GM19468 (cell line): Measurements from ENCODE around the gene ST6GALNAC3.
"Not testable (repeated sequence)": the region's sequence is repeated elsewhere in the genome, so short reads cannot be mapped to it uniquely, and the experiment has no call there.

Source experiments
- ATAC-seq: cut with Tn5 transposase; IDR thresholded peaks from one replicate; pipeline ENCODE4 v1.9.1; 2021; ENCODE audit warnings: mild to moderate bottlenecking, moderate library complexity, moderate number of reproducible peaks; ENCODE audit not compliant: unreplicated experiment; ENCODE audit errors: extremely low read depth

ST6GALNAC3 gene

DNA sequence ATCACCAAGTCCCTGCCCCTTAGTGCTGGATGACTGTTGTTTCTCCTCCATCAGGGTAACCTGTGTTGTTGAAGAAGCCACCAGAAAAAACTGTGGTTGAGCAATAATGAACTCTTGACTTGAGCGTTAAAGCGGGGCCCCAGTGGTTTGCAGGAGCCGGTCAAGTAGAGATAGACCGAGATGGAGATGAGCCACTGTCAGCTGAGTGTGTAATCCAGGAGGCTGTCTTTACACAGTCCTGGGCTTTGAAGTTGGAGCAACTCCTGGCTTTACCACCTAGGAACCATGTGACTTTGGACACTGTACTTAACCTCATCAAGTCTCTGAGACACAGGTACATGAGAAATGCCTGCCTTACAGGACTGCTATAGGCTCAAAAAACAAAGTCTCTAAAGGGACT, 158.1 kb downstream of the ST6GALNAC3 start:
- no peak for ATAC-seq

DNA sequence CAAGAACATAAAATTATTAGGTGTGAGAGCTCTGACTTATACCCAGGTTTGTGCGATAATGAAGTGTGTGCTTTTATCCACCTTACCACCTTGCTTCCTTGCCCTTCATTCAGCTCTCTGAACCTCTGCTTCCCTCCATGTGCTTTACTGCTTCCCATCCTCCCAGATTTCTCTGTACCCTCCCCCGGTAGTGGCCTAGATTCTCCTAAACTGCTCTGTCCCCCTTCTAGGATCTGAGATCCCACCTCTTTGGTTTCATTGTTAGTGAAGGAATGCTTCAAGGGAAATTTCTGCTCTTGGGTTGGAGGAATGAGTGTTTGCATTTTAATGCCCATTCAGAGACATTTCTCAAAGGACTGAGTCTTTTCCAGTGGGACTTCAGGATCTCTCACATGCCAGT, 159.5 kb downstream of the ST6GALNAC3 start:
- ATAC-seq = no peak

- ATAC-seq = no peak
Measured at GRCh38 chr1:76237211-76237610, 162.7 kb downstream of the ST6GALNAC3 start.

DNA sequence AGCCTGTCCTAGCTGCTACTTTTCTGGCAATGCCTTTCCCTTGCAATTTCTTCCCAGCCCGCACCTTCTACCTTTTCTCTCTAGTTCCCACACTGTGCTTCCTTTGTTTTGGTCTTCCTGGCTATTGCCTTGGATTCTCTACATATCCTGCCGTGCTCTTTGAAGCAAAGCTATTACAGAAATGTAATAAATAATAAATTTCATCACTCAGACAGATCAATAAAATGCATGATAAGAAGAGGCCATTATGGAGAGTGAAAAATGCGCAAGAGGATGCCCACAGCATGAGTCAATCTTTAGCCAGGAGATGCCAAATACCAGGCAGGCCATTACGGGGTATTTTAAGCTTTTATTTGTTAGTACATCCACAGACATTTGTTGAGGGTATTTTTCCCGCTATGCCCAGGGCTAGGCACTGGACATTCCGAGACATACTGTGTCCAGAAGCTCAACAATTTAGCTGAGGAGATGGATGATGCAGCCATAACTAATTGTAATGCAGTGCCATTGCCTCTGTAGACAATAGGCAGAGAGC, 163.6 kb downstream of the ST6GALNAC3 start:
- ATAC-seq = no peak

DNA sequence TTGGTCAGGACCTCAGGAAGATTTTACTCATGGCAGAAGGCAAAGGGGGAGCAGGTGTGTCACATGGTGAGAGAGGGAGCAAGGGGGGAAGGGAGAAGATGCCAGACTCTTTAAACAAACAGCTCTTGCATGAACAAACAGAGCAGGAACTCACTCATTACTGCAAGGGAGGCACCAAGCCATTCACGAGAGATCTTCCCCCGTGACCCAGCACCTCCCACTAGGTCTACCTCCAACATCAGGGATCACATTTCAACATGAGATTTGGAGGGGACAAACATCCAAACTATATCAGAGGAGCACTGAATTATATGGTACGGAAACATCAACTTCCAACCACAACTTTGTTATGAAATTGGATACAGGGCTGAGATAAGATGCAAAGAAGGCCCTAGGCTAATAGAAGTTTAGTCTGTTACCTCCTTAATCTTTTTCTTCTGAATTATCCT, 164.9 kb downstream of the ST6GALNAC3 start:
- no peak for ATAC-seq

DNA sequence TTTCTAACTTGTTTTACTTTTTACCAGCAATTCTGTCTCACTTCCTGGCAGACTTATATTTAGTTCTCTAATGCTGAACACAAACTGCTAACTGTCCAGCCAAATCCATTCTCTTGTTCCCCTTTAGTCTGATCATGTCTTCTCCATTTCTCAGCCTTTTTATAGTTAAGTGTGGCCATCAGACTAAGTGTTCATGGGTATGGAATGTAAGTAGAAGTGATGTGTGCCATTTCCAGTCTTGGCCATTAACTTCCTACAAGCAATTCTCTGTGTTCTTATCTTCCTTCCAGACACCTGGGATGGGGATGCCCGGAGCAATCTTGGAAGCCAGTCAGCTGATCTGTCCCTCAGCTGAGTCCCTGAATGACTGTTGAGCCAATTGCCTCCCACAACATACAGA, 165.8 kb downstream of the ST6GALNAC3 start:
- no peak for ATAC-seq

GRCh38 chr1:76242587-76242986, 168.0 kb downstream of the ST6GALNAC3 start:
- not testable (repeated sequence) for ATAC-seq

GRCh38 chr1:76247261-76247852, 172.8 kb downstream of the ST6GALNAC3 start:
- ATAC-seq = no peak

DNA sequence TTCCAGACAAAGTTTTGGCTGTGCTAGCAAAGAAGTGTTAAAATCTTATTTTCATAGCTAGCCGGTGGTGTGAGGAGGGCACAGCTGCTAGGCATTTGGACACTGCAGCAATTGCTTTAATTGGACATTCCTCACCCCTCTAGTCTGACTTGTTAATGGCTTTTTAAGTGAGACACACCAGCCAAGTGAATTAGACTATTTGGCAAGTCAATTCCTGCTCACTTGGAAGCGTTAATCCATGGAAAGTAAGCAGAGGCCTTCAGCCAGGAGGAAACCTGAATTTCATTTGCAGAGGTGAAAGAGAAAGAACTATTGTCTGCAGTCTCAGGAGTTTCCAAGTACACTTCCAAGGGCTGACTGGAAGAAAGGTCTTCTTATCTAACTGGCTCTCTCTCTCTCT, 175.7 kb downstream of the ST6GALNAC3 start:
- no peak for ATAC-seq

DNA sequence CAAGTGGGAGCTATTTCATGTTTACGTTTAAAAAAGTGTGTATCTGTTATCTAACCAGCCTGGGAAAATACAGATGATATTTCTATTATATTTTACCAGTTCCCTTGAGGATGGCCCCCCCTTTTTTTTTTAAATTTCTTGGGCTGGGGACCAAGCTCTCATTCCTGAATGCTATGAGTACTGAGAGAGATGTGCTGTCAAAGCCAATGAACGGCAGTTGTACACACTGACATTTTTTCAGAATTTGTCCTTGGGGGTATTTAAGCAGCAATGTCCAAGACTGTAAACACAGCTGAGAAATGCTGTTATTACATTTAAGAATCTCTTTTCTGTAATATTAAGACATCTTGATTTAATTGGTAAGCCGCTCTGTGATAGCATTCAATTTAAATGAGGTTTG, 177.9 kb downstream of the ST6GALNAC3 start:
- no peak for ATAC-seq

- ATAC-seq = no peak
Measured at GRCh38 chr1:76254104-76255030, 179.8 kb downstream of the ST6GALNAC3 start.

DNA sequence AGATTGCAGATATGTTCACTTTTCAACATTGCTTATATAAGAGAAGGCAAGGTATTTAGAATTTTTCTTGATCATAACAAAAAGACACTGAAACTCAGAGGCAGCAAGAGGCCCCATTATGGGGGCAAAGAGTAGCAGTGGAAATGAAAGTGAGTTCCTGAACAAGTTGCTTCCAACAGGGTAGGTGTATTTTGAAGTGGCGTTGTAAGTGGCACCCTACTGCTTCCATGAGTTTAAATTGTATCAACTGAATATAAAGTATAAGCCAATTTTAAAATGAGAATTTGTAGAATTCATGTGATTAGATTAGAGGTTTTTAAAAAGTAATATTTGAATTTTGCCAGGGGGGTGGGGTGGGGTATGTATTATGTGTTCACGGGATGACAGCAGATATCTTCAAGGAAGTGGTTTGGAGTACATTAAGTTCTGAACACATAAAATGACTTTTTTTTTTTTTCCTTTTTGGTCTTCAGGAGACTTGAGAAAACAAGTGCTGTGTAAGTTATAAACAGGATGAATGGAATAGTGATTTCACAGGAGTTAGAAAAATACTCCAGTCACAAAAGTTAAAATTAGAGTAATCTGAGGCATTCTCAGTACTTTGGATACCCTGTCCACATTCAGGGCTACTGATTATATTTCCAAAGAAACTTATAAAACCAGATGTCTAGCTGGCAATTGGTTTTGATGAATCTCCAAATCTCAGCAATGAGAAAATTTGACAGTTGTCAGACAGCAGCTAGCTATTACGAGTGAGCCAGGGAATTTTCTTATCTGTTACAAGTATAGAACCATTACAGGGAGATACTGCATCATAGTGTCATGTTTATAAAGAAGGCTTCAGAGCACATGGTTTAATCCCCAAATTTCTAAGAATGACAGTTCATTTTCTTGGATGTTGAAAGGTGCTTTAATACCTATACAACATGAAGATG, 182.0 kb downstream of the ST6GALNAC3 start:
- no peak for ATAC-seq

DNA sequence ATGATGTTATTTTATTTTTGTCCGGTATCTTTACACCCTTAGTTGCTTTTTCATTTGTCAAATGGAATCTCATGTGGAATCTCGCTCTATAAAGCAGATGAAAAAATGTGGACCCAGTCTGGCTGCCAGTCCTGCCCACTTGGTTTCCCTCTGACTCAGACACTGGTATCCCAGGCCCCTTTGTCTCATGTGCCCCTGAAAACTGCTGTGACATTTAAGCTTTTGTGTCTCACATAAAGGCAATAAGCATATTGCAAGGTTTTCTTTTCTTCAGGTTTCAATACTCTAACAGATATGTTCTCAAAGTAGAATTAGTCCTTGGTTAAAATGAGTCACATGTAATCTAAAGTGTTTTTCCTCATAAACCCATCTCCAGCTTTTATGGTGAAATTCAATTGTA, 183.3 kb downstream of the ST6GALNAC3 start:
- no peak for ATAC-seq

GRCh38 chr1:76259270-76259669, 184.7 kb downstream of the ST6GALNAC3 start:
- ATAC-seq = no peak

GRCh38 chr1:76260279-76260678, 185.7 kb downstream of the ST6GALNAC3 start:
- ATAC-seq = no peak

DNA sequence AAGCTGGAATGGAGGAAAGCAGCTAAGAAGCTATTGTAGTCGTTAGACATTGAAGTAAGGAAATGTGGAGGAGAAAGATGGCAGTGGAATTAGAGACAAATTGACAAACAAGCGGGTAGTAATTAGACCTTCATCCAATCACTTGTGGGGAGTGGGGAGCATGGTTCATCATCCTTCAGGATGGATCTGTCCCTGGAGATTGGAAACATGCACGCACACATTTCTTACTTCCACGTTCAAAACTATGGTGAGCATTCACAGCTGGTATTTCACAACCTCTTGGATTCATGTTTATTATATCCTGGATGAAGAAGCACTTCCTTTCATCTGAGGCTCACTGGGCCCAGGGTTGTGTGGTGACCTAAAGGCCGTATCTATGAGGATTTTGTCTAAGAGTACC, 188.1 kb downstream of the ST6GALNAC3 start:
- no peak for ATAC-seq

- ATAC-seq = no peak
Measured at GRCh38 chr1:76264642-76265041, 190.1 kb downstream of the ST6GALNAC3 start.

DNA sequence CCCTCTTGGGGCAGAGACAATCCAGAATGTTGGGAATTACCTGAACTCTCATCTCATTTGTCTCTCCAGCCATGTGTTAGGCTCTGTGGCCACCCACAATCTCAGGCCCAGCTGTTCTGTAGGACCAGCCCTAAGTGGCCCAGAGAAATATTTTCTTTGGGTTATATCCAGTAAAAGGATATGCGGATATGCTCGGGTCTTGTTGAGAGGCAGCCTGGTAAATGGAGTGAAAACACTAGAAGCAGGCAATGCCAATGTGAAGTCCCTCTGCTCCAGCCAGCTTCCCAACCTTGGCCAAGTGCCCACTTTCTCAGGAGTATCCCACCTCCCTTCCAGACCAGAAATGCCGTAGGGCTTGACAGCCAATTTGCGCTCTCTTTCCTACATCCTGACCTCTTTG, 192.2 kb downstream of the ST6GALNAC3 start:
- ATAC-seq = no peak

- no peak for ATAC-seq
Measured at GRCh38 chr1:76267631-76268030, 193.1 kb downstream of the ST6GALNAC3 start.

DNA sequence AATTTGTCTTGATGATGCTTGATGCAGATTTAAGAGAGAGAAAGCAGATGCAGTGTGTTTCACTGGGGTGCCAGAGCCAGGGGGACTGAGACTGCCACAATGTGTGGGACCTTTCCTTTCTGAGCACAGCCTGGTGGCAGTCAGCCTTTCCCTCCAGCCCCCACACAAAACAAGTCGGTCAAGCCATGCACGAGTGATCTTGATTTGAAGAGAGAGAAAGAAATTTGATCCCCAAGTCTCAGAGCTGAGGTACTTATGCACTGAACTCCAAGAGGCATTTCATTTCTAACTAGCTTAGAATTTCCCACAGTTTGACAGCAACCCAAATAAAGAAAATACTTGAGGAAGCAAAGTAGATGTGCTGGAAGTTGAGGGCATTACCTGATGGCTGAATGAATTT, 193.8 kb downstream of the ST6GALNAC3 start:
- ATAC-seq = no peak
